Cardiac muscle cell (in vitro differentiated cells and primary cell): ENCODE data around the gene PFKL. TPM values are rescaled to one million over a fixed set of nuclear protein-coding genes. Genes with fewer than 3 reads are reported as not detected.

Source experiments
- DNase-seq, 2 donors: peaks; one replicate each; pipeline versions ENCODE4 v3.0.0 to v3.0.0-alpha.2; 2010 to 2017; ENCODE audit warnings: low read depth in 1 of 2, low spot score in 1 of 2
- H3K27ac ChIP-seq: fragments of 200-600 bp; sonication (generic); 2 replicates; pipeline ENCODE4 v1.5.1; 2016
- H3K27me3 ChIP-seq: fragments of 200-600 bp; sonication (generic); 2 replicates; pipeline ENCODE4 v1.6.0; 2016; ENCODE audit warnings: control low read depth
- H3K36me3 ChIP-seq: fragments of 200-600 bp; sonication (generic); 2 replicates; pipeline ENCODE4 v1.5.1; 2016; ENCODE audit warnings: control low read depth
- H3K4me1 ChIP-seq: fragments of 200-600 bp; sonication (generic); 2 replicates; pipeline ENCODE4 v1.8.1; 2017; ENCODE audit warnings: low read depth, mild to moderate bottlenecking, mixed run types
- H3K4me3 ChIP-seq: fragments of 200-600 bp; sonication (generic); 2 replicates; pipeline ENCODE4 v1.5.1; 2016; ENCODE audit warnings: mild to moderate bottlenecking
- H3K9me3 ChIP-seq: fragments of 200-600 bp; sonication (generic); 2 replicates; pipeline ENCODE4 v1.5.1; 2017; ENCODE audit warnings: low read depth, mild to moderate bottlenecking, control low read depth
- polyA plus RNA-seq: library from polyadenylated mRNA; unstranded; fragments of >200 nt; fragmentation: Nextera tagmentation; extraction: Ambion mirVana; gene quantifications from 2 replicates; pipeline ENCODE4 v1.2.1, GENCODE V29; 2016
- total RNA-seq: library from RNA; depleted of rRNA; stranded (reverse); fragments of >200 nt; gene quantifications from 2 replicates; pipeline ENCODE4 v1.2.3, GENCODE V29; 2016
- TF ChIP-seq, protein P1 (sequence below): IDR thresholded peaks from 2 replicates; pipeline ENCODE4 v1.5.1; 2012; ENCODE audit warnings: low read depth, mild to moderate bottlenecking, low read length

PFKL gene
- total and polyA plus RNA-seq, 2 experiments from 2014 or later, result 204 to 213 TPM

DNA sequence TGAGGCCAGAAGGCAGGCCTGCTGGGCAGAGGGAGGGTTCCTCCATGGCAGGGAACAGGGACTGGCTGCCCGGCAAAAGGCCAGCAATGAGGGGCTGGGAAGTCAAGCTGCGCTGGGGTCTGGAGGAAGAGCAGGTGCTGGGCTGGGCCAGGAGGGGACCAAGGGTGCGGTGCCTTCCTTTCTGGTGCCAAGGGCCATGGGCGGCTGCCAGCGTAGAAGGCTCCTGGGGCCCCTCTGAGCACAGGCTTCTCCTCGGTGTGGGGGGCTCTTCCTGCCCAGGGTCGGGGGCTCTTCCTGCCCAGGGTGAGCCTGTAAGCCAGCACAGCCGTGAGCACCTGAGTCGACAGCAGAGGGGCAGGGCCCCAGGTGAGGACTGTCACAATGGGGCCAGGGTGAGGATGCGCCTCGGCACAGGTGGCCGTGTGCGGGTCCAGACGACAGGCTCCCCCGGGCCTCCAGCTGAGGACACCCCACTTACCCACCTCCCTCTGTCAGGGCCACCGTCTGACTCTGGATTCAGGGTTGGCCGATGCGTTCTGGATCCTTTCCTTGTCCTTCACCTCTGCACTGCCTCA, 27.5 kb upstream of the PFKL start:
- Histone ChIP-seq H3K36me3 (no peaks in the 10 kb centered on the region), H3K4me1 (no peaks in the 10 kb centered on the region), H3K9me3 (no peaks in the 10 kb centered on the region), H3K27ac (no peak overlapping the region), H3K27me3 (no peaks in the 10 kb centered on the region), H3K4me3 (no peak overlapping the region)
- TF ChIP-seq, protein P1, sequence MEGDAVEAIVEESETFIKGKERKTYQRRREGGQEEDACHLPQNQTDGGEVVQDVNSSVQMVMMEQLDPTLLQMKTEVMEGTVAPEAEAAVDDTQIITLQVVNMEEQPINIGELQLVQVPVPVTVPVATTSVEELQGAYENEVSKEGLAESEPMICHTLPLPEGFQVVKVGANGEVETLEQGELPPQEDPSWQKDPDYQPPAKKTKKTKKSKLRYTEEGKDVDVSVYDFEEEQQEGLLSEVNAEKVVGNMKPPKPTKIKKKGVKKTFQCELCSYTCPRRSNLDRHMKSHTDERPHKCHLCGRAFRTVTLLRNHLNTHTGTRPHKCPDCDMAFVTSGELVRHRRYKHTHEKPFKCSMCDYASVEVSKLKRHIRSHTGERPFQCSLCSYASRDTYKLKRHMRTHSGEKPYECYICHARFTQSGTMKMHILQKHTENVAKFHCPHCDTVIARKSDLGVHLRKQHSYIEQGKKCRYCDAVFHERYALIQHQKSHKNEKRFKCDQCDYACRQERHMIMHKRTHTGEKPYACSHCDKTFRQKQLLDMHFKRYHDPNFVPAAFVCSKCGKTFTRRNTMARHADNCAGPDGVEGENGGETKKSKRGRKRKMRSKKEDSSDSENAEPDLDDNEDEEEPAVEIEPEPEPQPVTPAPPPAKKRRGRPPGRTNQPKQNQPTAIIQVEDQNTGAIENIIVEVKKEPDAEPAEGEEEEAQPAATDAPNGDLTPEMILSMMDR, result no peak
- DNase-seq, result no peak

DNA sequence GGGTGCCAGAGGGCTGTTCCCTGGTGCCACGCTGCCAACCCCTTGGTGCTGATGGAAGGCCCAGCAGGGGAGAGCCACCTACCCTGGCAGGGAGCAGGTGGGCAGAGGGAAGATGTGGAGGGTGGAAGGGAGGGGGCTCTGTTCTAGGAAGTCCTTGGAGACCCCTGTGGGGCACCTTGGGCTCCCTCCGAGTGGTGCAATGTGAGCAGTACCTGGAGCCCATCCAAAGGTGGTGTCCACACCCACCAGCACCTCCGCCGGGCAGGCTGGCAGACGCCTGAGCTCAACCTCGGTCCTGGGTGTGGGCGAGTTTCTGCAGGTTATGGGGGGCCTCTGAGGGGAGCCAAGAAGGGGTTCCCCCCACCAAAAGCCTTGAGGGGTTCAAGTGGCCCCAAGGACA, 26.8 kb upstream of the PFKL start:
- Histone ChIP-seq H3K27ac (no peak overlapping the region), H3K4me3 (no peak overlapping the region), H3K27me3 (no peaks in the 10 kb centered on the region), H3K36me3 (no peaks in the 10 kb centered on the region), H3K9me3 (no peaks in the 10 kb centered on the region), H3K4me1 (no peaks in the 10 kb centered on the region)
- no peak for DNase-seq
- TF ChIP-seq, protein P1, result no peak

GRCh38 chr21:44275041-44275440, 24.8 kb upstream of the PFKL start:
- H3K27me3 ChIP-seq, result no peaks in the 10 kb centered on the region
- H3K36me3 ChIP-seq, result no peaks in the 10 kb centered on the region
- no peak overlapping the region for H3K4me3 ChIP-seq
- no peak overlapping the region for H3K27ac ChIP-seq
- DNase-seq, result no peak
- H3K4me1 ChIP-seq, result no peaks in the 10 kb centered on the region
- H3K9me3 ChIP-seq, result no peaks in the 10 kb centered on the region
- TF ChIP-seq, protein P1, result no peak

DNA sequence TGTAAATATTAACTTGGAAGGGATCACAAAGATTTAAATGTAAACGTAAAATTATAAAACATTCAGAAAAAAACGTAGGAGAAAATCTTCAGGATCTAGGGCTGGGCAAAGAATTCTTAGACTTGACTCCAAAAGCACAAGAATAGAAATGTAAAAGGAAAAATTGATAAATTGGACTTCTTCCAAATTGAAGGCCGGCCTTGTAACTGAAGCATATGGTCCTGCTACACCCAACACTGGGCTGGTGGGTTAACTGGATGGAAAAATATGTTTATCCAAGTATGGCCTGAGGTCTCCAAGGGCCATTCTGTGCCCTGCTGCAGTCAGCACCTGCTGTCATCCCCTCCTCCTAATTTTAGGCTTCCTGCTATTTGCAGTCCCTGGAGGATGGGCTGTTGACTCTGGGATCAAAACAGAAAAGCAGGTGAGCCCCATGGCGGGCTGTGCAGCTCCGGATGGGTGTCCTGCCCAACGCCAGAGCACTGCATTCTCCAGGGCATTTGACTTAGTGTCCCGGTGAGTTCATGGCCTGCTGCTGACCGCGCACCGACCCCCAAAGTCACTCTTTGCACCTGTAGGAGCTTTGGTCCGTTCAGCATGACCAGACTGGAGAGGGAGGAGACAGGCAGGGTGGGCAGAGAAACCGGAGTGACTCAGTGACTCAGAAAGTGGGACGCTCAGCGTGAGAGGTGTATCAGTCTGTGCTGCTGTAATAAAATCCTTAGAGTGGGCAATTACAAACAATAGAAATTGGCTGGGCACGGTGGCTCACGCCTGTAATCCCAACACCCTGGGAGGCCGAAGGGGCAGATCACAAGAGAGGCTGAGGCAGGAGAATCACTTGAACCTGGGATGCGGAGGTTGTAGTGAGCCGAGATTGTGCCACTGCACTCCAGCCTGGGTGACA, 20.2 kb upstream of the PFKL start:
- Histone ChIP-seq H3K27me3 (peaks cover 4% of the 10 kb centered on the region), H3K4me1 (no peaks in the 10 kb centered on the region), H3K36me3 (no peaks in the 10 kb centered on the region), H3K4me3 (no peak overlapping the region), H3K9me3 (no peaks in the 10 kb centered on the region), H3K27ac (no peak overlapping the region)
- no peak for DNase-seq
- TF ChIP-seq, protein P1, result no peak

GRCh38 chr21:44281801-44282200, 18.1 kb upstream of the PFKL start:
- no peaks in the 10 kb centered on the region for H3K36me3 ChIP-seq
- H3K4me3 ChIP-seq, result no peak overlapping the region

More at GRCh38 chr21:44281801-44282200, 18.1 kb upstream of the PFKL start:
- peaks cover 24% of the 10 kb centered on the region for H3K27me3 ChIP-seq
- no peak overlapping the region for H3K27ac ChIP-seq
- H3K9me3 ChIP-seq, result no peaks in the 10 kb centered on the region
- H3K4me1 ChIP-seq, result no peaks in the 10 kb centered on the region
- no peak for DNase-seq
- TF ChIP-seq, protein P1, result no peak
